ENCODE results near the gene SLC52A1.

SLC52A1 gene

GRCh38 chr17:4994081-4994595 lies 41.1 kb downstream of the SLC52A1 start:
- H2BK5ac ChIP-seq (ENCODE audit: low read depth, low read length, poor library complexity, severe bottlenecking): no peak overlapping the region
- no peak overlapping the region for H4K91ac ChIP-seq (ENCODE audit: low read length)
- H3K9me3 ChIP-seq (ENCODE audit: control insufficient read depth, low read length): no peaks in the 10 kb centered on the region
- H3K9ac ChIP-seq (ENCODE audit: low read length): no peak overlapping the region
- no peaks in the 10 kb centered on the region for H3K27me3 ChIP-seq (ENCODE audit: control insufficient read depth in 1 of 2, insufficient read depth in 1 of 2, low read length in 2 of 2)
- H2BK12ac ChIP-seq (ENCODE audit: low read length in 2 of 2): no peak overlapping the region
- H2AFZ ChIP-seq (ENCODE audit: low read depth, low read length): no peak overlapping the region
- H3K23ac ChIP-seq (ENCODE audit: low read length in 2 of 2): no peak overlapping the region
- peaks cover 2% of the 10 kb centered on the region for H3K79me1 ChIP-seq (replicated peaks; ENCODE audit: low read length, poor library complexity, severe bottlenecking)
- DNase-seq: no peak
- WGBS: 77% methylated on average over 6 of the region's 6 CpGs
- H3K4me1 ChIP-seq (ENCODE audit: control insufficient read depth, insufficient read depth, low read depth, low read length): peaks cover 14% of the 10 kb centered on the region
- H3K27ac ChIP-seq (ENCODE audit: low read length, poor library complexity, severe bottlenecking): no peak overlapping the region
- no peak overlapping the region for H4K8ac ChIP-seq (ENCODE audit: low read length)
- no peak overlapping the region for H3K4me3 ChIP-seq (ENCODE audit: insufficient read depth in 1 of 2, low read depth in 1 of 2, low read length in 2 of 2)
- peaks cover 0 to 7% of the 10 kb centered on the region in 2 experiments for H3K36me3 ChIP-seq (ENCODE audit: control insufficient read depth in 1 of 2, insufficient read depth in 2 of 2, low read depth in 1 of 2, low read length in 2 of 2)
- no peak overlapping the region for H2BK120ac ChIP-seq (ENCODE audit: low read depth, low read length)
- H3K4me2 ChIP-seq (ENCODE audit: low read length, poor library complexity, severe bottlenecking): no peak overlapping the region
- no peak overlapping the region for H3K18ac ChIP-seq (ENCODE audit: low read depth in 1 of 2, low read length in 2 of 2)
- H3K4ac ChIP-seq (ENCODE audit: low read depth in 1 of 2, low read length in 2 of 2): no peak overlapping the region
- no peak overlapping the region for H3K14ac ChIP-seq (ENCODE audit: low read length in 2 of 2)
- no peak overlapping the region for H2BK15ac ChIP-seq (ENCODE audit: low read depth, poor library complexity, severe bottlenecking)
- H2AK5ac ChIP-seq (ENCODE audit: low read length, severe bottlenecking): no peak overlapping the region

GRCh38 chr17:4987767-4988567 lies 47.3 kb downstream of the SLC52A1 start:
- DNase-seq: no peak
- Histone ChIP-seq H3K9ac (ENCODE audit: low read length) (peak overlapping the region; percentile 91), H3K9me3 (ENCODE audit: control insufficient read depth, low read length) (no peaks in the 10 kb centered on the region), H3K27ac (ENCODE audit: low read length, poor library complexity, severe bottlenecking) (peak overlapping the region; percentile 8), H2BK5ac (ENCODE audit: low read depth, low read length, poor library complexity, severe bottlenecking) (no peak overlapping the region), H2BK120ac (ENCODE audit: low read depth, low read length) (no peak overlapping the region), H2AFZ (ENCODE audit: low read depth, low read length) (peak overlapping the region; percentile 80), H2AK5ac (ENCODE audit: low read length, severe bottlenecking) (no peak overlapping the region), H3K4me3 (ENCODE audit: insufficient read depth in 1 of 2, low read depth in 1 of 2, low read length in 2 of 2) (peak overlapping the region; percentile 72 to 82), H3K4ac (ENCODE audit: low read depth in 1 of 2, low read length in 2 of 2) (peak overlapping the region; percentile 75 to 91), H3K4me2 (ENCODE audit: low read length, poor library complexity, severe bottlenecking) (peak overlapping the region; percentile 86), H3K14ac (ENCODE audit: low read length in 2 of 2) (peak overlapping the region in 1 of 2 experiments; percentile 81), H3K79me1 (replicated peaks; ENCODE audit: low read length, poor library complexity, severe bottlenecking) (peaks cover 6% of the 10 kb centered on the region), H3K18ac (ENCODE audit: low read depth in 1 of 2, low read length in 2 of 2) (peak overlapping the region; percentile 78 to 90), H3K36me3 (ENCODE audit: control insufficient read depth in 1 of 2, insufficient read depth in 2 of 2, low read depth in 1 of 2, low read length in 2 of 2) (peaks cover under 1 to 15% of the 10 kb centered on the region in 2 experiments), H3K4me1 (ENCODE audit: control insufficient read depth, insufficient read depth, low read depth, low read length) (peaks cover 20% of the 10 kb centered on the region), H4K91ac (ENCODE audit: low read length) (peak overlapping the region; percentile 15), H2BK15ac (ENCODE audit: low read depth, poor library complexity, severe bottlenecking) (no peak overlapping the region), H2BK12ac (ENCODE audit: low read length in 2 of 2) (no peak overlapping the region), H3K23ac (ENCODE audit: low read length in 2 of 2) (peak overlapping the region in 1 of 2 experiments; percentile 10), H4K8ac (ENCODE audit: low read length) (peak overlapping the region; percentile 89), H3K27me3 (ENCODE audit: control insufficient read depth in 1 of 2, insufficient read depth in 1 of 2, low read length in 2 of 2) (no peaks in the 10 kb centered on the region)
- WGBS: 15% methylated on average over 25 of the region's 30 CpGs

- Histone ChIP-seq H3K14ac (ENCODE audit: low read length in 2 of 2) (peak within 1 kb of the TSS in 1 of 2 experiments; percentile 81), H3K4me2 (ENCODE audit: low read length, poor library complexity, severe bottlenecking) (peak within 1 kb of the TSS; percentile 86), H3K18ac (ENCODE audit: low read depth in 1 of 2, low read length in 2 of 2) (peak within 1 kb of the TSS; percentile 86 to 90), H2BK5ac (ENCODE audit: low read depth, low read length, poor library complexity, severe bottlenecking) (no peak within 1 kb of the TSS), H3K79me1 (replicated peaks; ENCODE audit: low read length, poor library complexity, severe bottlenecking) (peaks cover 6% of the 10 kb centered on the region), H3K4me3 (ENCODE audit: insufficient read depth in 1 of 2, low read depth in 1 of 2, low read length in 2 of 2) (peak within 1 kb of the TSS; percentile 72 to 82), H3K4me1 (ENCODE audit: control insufficient read depth, insufficient read depth, low read depth, low read length) (peaks cover 20% of the 10 kb centered on the region), H3K9me3 (ENCODE audit: control insufficient read depth, low read length) (no peaks in the 10 kb centered on the region), H2BK120ac (ENCODE audit: low read depth, low read length) (peak within 1 kb of the TSS; percentile 21), H3K27ac (ENCODE audit: low read length, poor library complexity, severe bottlenecking) (peak within 1 kb of the TSS; percentile 8), H2BK12ac (ENCODE audit: low read length in 2 of 2) (peak within 1 kb of the TSS in 1 of 2 experiments; percentile 23), H4K8ac (ENCODE audit: low read length) (peak within 1 kb of the TSS; percentile 89), H3K9ac (ENCODE audit: low read length) (peak within 1 kb of the TSS; percentile 91), H2AFZ (ENCODE audit: low read depth, low read length) (peak within 1 kb of the TSS; percentile 80), H3K4ac (ENCODE audit: low read depth in 1 of 2, low read length in 2 of 2) (peak within 1 kb of the TSS; percentile 75 to 91), H3K27me3 (ENCODE audit: control insufficient read depth in 1 of 2, insufficient read depth in 1 of 2, low read length in 2 of 2) (no peaks in the 10 kb centered on the region), H2BK15ac (ENCODE audit: low read depth, poor library complexity, severe bottlenecking) (peak within 1 kb of the TSS; percentile 60), H3K36me3 (ENCODE audit: control insufficient read depth in 1 of 2, insufficient read depth in 2 of 2, low read depth in 1 of 2, low read length in 2 of 2) (peaks cover 8 to 23% of the 10 kb centered on the region in 2 experiments), H3K23ac (ENCODE audit: low read length in 2 of 2) (peak within 1 kb of the TSS in 1 of 2 experiments; percentile 11), H4K91ac (ENCODE audit: low read length) (peak within 1 kb of the TSS; percentile 64), H2AK5ac (ENCODE audit: low read length, severe bottlenecking) (no peak within 1 kb of the TSS)
- peak; percentile 72 for DNase-seq
- WGBS: 3% methylated on average over 37 of the region's 78 CpGs
Observed at GRCh38 chr17:4986951-4987766, 48.1 kb downstream of the SLC52A1 start, which contains the start of gene CAMTA2. Gene CAMTA2, minus strand, starts transcription at chr17:4987675. Its CDS starts 1,453 bp downstream, at chr17:4986222.
